CD4-positive, alpha-beta memory T cell (primary cell): Measurements from ENCODE around the gene S100A1. TPM values are rescaled to one million over a fixed set of nuclear protein-coding genes. Genes with fewer than 3 reads are reported as not detected.

Source experiments
- CTCF ChIA-PET: fragments of 350-600 bp; sonication (Branson Sonifier 250); formaldehyde crosslinking; loops from one replicate; lab custom pipeline; 2021; ENCODE audit warnings: inconsistent platforms; ENCODE audit not compliant: partially characterized antibody; lab: Charles Lee
- POLR2A ChIA-PET: fragments of 350-600 bp; sonication (Branson Sonifier 250); formaldehyde crosslinking; loops from one replicate; lab custom pipeline; 2021; ENCODE audit not compliant: partially characterized antibody; lab: Charles Lee
- DNase-seq, 5 donors: peaks; one replicate each; pipeline versions ENCODE4 v3.0.0 to v3.0.0-alpha.2; 2020 to 2022; ENCODE audit warnings: mixed read lengths in 1 of 5
- H3K27ac ChIP-seq: one replicate; pipeline ENCODE4 v1.7.0; 2013; ENCODE audit warnings: low read depth, low read length
- H3K27me3 ChIP-seq: 2 replicates; pipeline ENCODE4 v1.7.0; 2013; ENCODE audit warnings: mild to moderate bottlenecking, low read length, moderate library complexity; ENCODE audit not compliant: insufficient read depth
- H3K36me3 ChIP-seq: 2 replicates; pipeline ENCODE4 v1.7.0; 2013; ENCODE audit warnings: mild to moderate bottlenecking, low read length, moderate library complexity; ENCODE audit not compliant: insufficient read depth
- H3K4me1 ChIP-seq: 2 replicates; pipeline ENCODE4 v1.7.0; 2013; ENCODE audit warnings: mild to moderate bottlenecking, low read length, moderate library complexity; ENCODE audit not compliant: insufficient read depth
- H3K4me3 ChIP-seq, 2 donors: one replicate each; pipeline ENCODE4 v1.7.0; 2013; ENCODE audit warnings: low read length in 2 of 2, mild to moderate bottlenecking in 1 of 2
- H3K9me3 ChIP-seq, 2 donors: one replicate each; pipeline ENCODE4 v1.7.0; 2013; ENCODE audit warnings: low read length in 2 of 2, control low read depth in 1 of 2; ENCODE audit not compliant: control insufficient read depth in 1 of 2
- H3K27ac Mint-ChIP-seq, 7 donors: one replicate each; pipeline ENCODE4 v1.8.0; 2020 to 2021; ENCODE audit warnings: mixed read lengths in 7 of 7, mild to moderate bottlenecking in 6 of 7, inconsistent platforms in 3 of 7, moderate library complexity in 3 of 7
- H3K27me3 Mint-ChIP-seq, 2 donors: one replicate each; pipeline ENCODE4 v1.8.0; 2020 to 2021; ENCODE audit warnings: mixed read lengths in 2 of 2
- H3K36me3 Mint-ChIP-seq, 2 donors: one replicate each; pipeline ENCODE4 v1.8.0; 2020 to 2021; ENCODE audit warnings: mixed read lengths in 2 of 2, inconsistent platforms in 1 of 2, mild to moderate bottlenecking in 1 of 2
- H3K4me1 Mint-ChIP-seq, 4 donors: one replicate each; pipeline ENCODE4 v1.8.0; 2020 to 2021; ENCODE audit warnings: mixed read lengths in 4 of 4, mild to moderate bottlenecking in 1 of 4
- H3K4me3 Mint-ChIP-seq, 8 donors: one replicate each; pipeline ENCODE4 v1.8.0; 2020 to 2021; ENCODE audit warnings: mixed read lengths in 8 of 8, mild to moderate bottlenecking in 7 of 8, moderate library complexity in 6 of 8, inconsistent platforms in 3 of 8
- H3K9me3 Mint-ChIP-seq, 8 donors: one replicate each; pipeline ENCODE4 v1.8.0; 2020 to 2021; ENCODE audit warnings: mixed read lengths in 8 of 8, mild to moderate bottlenecking in 5 of 8, inconsistent platforms in 3 of 8, moderate library complexity in 1 of 8
- intact Hi-C: fragments of 100-400 bp; cut with micrococcal nuclease; formaldehyde crosslinking; loops from one replicate; pipeline ENCODE4 v1.15.1; 2023
- polyA plus RNA-seq, 2 donors: library from polyadenylated mRNA; unstranded; fragments of 300-500 nt; fragmentation: Illumina TruSeq; gene quantifications; one replicate each; pipeline ENCODE4 v1.2.3, GENCODE V29; 2021
- total RNA-seq, 2 experiments: library from RNA; stranded (reverse); gene quantifications; one replicate each; pipeline ENCODE4 v1.2.3, GENCODE V29; 2021

The S100A1 gene
- total and polyA plus RNA-seq, 4 experiments from 2014 or later: not detected

- Histone ChIP-seq H3K36me3 (no peaks in the 10 kb centered on the region), H3K4me3 (no peak overlapping the region), H3K27me3 (no peaks in the 10 kb centered on the region), H3K27ac (no peak overlapping the region), H3K4me1 (peaks cover 8% of the 10 kb centered on the region), H3K9me3 (no peaks in the 10 kb centered on the region)
- peaks cover 0 to 3% (median 0%) of the 10 kb centered on the region in 8 donors for H3K9me3 Mint-ChIP-seq
- H3K27ac Mint-ChIP-seq: no peak overlapping the region
- POLR2A ChIA-PET: no interaction called here
- intact Hi-C loops: no loop called here
- peak in 1 of 5 donors; percentile 12 for DNase-seq
- peaks cover 11 to 20% (median 15%) of the 10 kb centered on the region in 4 donors for H3K4me1 Mint-ChIP-seq
- H3K27me3 Mint-ChIP-seq: peaks cover 0 to 3% of the 10 kb centered on the region in 2 donors
- CTCF ChIA-PET: interaction anchor here (2.5 to 3.5 kb wide), 3 partner anchors 10 to 118 kb away, joined by 5 to 12 read pairs (median 11); no protein-coding TSS in a partner anchor
- H3K36me3 Mint-ChIP-seq: peaks cover 0 to 6% of the 10 kb centered on the region in 2 donors
- no peak overlapping the region for H3K4me3 Mint-ChIP-seq
Measured at GRCh38 chr1:153629343-153629665, 1.1 kb downstream of the S100A1 start.

- peak overlapping the region in 1 of 7 donors; percentile 2 for H3K27ac Mint-ChIP-seq
- Histone ChIP-seq H3K4me1 (peaks cover 8% of the 10 kb centered on the region), H3K4me3 (no peak overlapping the region), H3K27ac (no peak overlapping the region), H3K27me3 (no peaks in the 10 kb centered on the region), H3K36me3 (no peaks in the 10 kb centered on the region), H3K9me3 (no peaks in the 10 kb centered on the region)
- peak in 1 of 5 donors; percentile 22 for DNase-seq
- peaks cover 0 to 3% (median 0%) of the 10 kb centered on the region in 8 donors for H3K9me3 Mint-ChIP-seq
- H3K36me3 Mint-ChIP-seq: peaks cover 0 to 11% of the 10 kb centered on the region in 2 donors
- peaks cover 0 to 3% of the 10 kb centered on the region in 2 donors for H3K27me3 Mint-ChIP-seq
- intact Hi-C loops: loop anchor here (5.0 kb wide), 1 partner anchor 98 kb away; no protein-coding TSS in a partner anchor
- peaks cover 11 to 26% (median 18%) of the 10 kb centered on the region in 4 donors for H3K4me1 Mint-ChIP-seq
- H3K4me3 Mint-ChIP-seq: no peak overlapping the region
- ChIA-PET POLR2A (no interaction called here), CTCF (interaction anchor here (2.6 to 3.5 kb wide), 2 partner anchors 10 to 119 kb away, joined by 11 to 12 read pairs; no protein-coding TSS in a partner anchor)
Measured at GRCh38 chr1:153629971-153630370, 1.7 kb downstream of the S100A1 start.

DNA sequence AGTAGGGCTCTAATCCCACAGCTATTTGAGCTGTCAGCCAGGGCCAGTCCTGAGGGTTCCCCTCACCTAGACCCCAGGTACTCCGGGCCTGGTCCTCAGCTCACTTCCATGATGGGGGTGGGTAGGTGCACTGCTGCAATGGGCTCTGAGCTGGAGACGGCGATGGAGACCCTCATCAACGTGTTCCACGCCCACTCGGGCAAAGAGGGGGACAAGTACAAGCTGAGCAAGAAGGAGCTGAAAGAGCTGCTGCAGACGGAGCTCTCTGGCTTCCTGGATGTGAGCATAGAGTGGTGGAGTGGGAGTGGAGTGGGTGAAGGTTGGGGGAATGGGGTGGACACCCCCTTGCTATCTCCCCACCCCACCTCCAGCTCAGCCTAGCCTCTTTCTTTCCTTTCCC, 2.1 kb downstream of the S100A1 start:
- Histone ChIP-seq H3K4me3 (no peak overlapping the region), H3K4me1 (peaks cover 11% of the 10 kb centered on the region), H3K27me3 (no peaks in the 10 kb centered on the region), H3K9me3 (no peaks in the 10 kb centered on the region), H3K27ac (no peak overlapping the region), H3K36me3 (no peaks in the 10 kb centered on the region)
- H3K4me1 Mint-ChIP-seq: peaks cover 13 to 30% (median 20%) of the 10 kb centered on the region in 4 donors
- H3K27ac Mint-ChIP-seq: peak overlapping the region in 1 of 7 donors; percentile 2
- H3K9me3 Mint-ChIP-seq: peaks cover 0 to 3% (median 0%) of the 10 kb centered on the region in 8 donors
- intact Hi-C loops: loop anchor here (5.0 kb wide), 1 partner anchor 98 kb away; no protein-coding TSS in a partner anchor
- H3K4me3 Mint-ChIP-seq: no peak overlapping the region
- CTCF ChIA-PET: interaction anchor here (1.3 to 3.5 kb wide), 3 partner anchors 11 to 119 kb away, joined by 3 to 12 read pairs (median 11); no protein-coding TSS in a partner anchor
- POLR2A ChIA-PET: interaction anchor here (0.8 kb wide), 1 partner anchor 95 kb away, joined by 3 read pairs; no protein-coding TSS in a partner anchor
- H3K27me3 Mint-ChIP-seq: peaks cover 0 to 3% of the 10 kb centered on the region in 2 donors
- no peak for DNase-seq
- H3K36me3 Mint-ChIP-seq: peaks cover 0 to 12% of the 10 kb centered on the region in 2 donors

- Histone ChIP-seq H3K4me3 (no peak overlapping the region), H3K4me1 (peaks cover 20% of the 10 kb centered on the region), H3K9me3 (no peaks in the 10 kb centered on the region), H3K27ac (no peak overlapping the region), H3K27me3 (no peaks in the 10 kb centered on the region), H3K36me3 (peaks cover 6% of the 10 kb centered on the region)
- Mint-ChIP-seq H3K9me3 (peaks cover 0 to 3% (median 0%) of the 10 kb centered on the region in 8 donors), H3K27me3 (peaks cover 0 to 1% of the 10 kb centered on the region in 2 donors), H3K27ac (peak overlapping the region in 6 of 7 donors; percentile 41 to 90 (median 58)), H3K4me3 (peak overlapping the region in 1 of 8 donors; percentile 10), H3K36me3 (peaks cover under 1 to 16% of the 10 kb centered on the region in 2 donors), H3K4me1 (peaks cover 15 to 38% (median 25%) of the 10 kb centered on the region in 4 donors)
- CTCF ChIA-PET: interaction anchor here (1.3 to 2.6 kb wide), 2 partner anchors 12 to 63 kb away, joined by 3 to 11 read pairs; no protein-coding TSS in a partner anchor
- POLR2A ChIA-PET: interaction anchor here (0.6 to 0.8 kb wide), 2 partner anchors 96 to 1948 kb away, joined by 3 to 4 read pairs; no protein-coding TSS in a partner anchor
- no peak for DNase-seq
- intact Hi-C loops: loop anchor here (2.0 to 5.0 kb wide), 3 partner anchors 65 to 359 kb away; partner anchors contain the start of gene RPS27
Measured at GRCh38 chr1:153631047-153632022, 3.1 kb downstream of the S100A1 start.

DNA sequence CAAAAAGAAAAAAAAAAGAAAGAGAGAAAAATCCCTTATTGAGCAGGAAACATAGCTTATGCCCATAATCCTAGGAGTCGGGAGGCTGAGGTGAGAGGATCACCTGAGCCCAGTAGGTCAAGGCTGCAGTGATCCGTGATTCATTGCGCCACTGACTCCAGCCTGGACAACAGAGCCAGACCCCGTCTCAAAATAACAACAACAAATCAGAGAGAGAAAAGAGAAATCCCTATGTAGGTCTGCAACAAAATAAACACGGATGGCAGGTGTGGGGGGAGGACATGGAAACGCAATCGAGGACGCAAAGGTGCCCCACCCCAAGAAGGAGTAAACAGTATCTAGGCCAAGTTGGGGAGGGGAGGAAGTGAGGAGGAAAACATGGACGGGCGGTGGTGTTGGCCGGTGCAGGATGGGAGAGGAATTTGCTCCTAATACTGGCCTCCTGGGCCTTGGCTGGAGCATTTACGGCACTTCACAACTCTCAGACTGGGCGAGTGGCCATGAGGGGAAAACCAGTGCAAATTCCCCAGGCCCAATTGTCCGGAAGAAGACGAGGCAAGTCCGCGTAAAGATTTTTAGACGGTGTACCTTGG, 5.0 kb downstream of the S100A1 start:
- Histone ChIP-seq H3K9me3 (no peaks in the 10 kb centered on the region), H3K4me3 (peak overlapping the region in 1 of 2 donors; percentile 99), H3K36me3 (peaks cover 25% of the 10 kb centered on the region), H3K27me3 (no peaks in the 10 kb centered on the region), H3K4me1 (peaks cover 35% of the 10 kb centered on the region), H3K27ac (peak overlapping the region; percentile 100)
- peak overlapping the region; percentile 94 to 100 (median 98) for H3K4me3 Mint-ChIP-seq
- POLR2A ChIA-PET: interaction anchor here (0.8 to 3.1 kb wide), 23 partner anchors 13 to 358 kb away, joined by 3 to 80 read pairs (median 6); partner anchors contain the start of genes CRTC2, ILF2, INTS3 and JTB
- H3K4me1 Mint-ChIP-seq: peaks cover 26 to 51% (median 39%) of the 10 kb centered on the region in 4 donors
- CTCF ChIA-PET: interaction anchor here (0.9 to 2.5 kb wide), 10 partner anchors 10 to 122 kb away, joined by 3 to 12 read pairs (median 6); partner anchors contain the start of genes S100A4 and S100A6
- H3K27ac Mint-ChIP-seq: peak overlapping the region; percentile 98 to 100 (median 100)
- no peaks in the 10 kb centered on the region for H3K27me3 Mint-ChIP-seq
- peaks cover 14 to 32% of the 10 kb centered on the region in 2 donors for H3K36me3 Mint-ChIP-seq
- intact Hi-C loops: loop anchor here (2.0 to 5.0 kb wide), 3 partner anchors 66 to 358 kb away; partner anchors contain the start of gene RPS27
- peaks cover 0 to 3% (median 0%) of the 10 kb centered on the region in 8 donors for H3K9me3 Mint-ChIP-seq
- DNase-seq: peak in 1 of 5 donors; percentile 46
